Measurements from ENCODE around the gene COQ9.

Gene COQ9

GRCh38 chr16:57471852-57472664 is 24.8 kb downstream of the COQ9 start:
- DNase-seq (ENCODE audit: low spot score), result no peak

- DNase-seq (ENCODE audit: low spot score), result no peak
These were observed 25.4 kb downstream of the COQ9 start for GRCh38 chr16:57472665-57473060.

GRCh38 chr16:57473176-57473840 is 26.0 kb downstream of the COQ9 start:
- no peak for DNase-seq (ENCODE audit: low spot score)

- DNase-seq (ENCODE audit: low spot score), result no peak
These were observed 26.6 kb downstream of the COQ9 start for GRCh38 chr16:57473906-57474305.

GRCh38 chr16:57474671-57475661 is 27.7 kb downstream of the COQ9 start:
- no peak for DNase-seq (ENCODE audit: low spot score)

GRCh38 chr16:57475711-57476339 is 28.5 kb downstream of the COQ9 start:
- DNase-seq (ENCODE audit: low spot score), result peak; percentile 81

GRCh38 chr16:57476546-57477410 is 29.5 kb downstream of the COQ9 start:
- no peak for DNase-seq (ENCODE audit: low spot score)

- no peak for DNase-seq (ENCODE audit: low spot score)
These were observed 30.4 kb downstream of the COQ9 start for GRCh38 chr16:57477531-57478202.

- no peak for DNase-seq (ENCODE audit: low spot score)
These were observed 31.3 kb downstream of the COQ9 start for GRCh38 chr16:57478396-57479204.

- peak; percentile 82 for DNase-seq (ENCODE audit: low spot score)
These were observed 32.1 kb downstream of the COQ9 start for GRCh38 chr16:57479205-57479975.

- no peak for DNase-seq (ENCODE audit: low spot score)
These were observed 32.9 kb downstream of the COQ9 start for GRCh38 chr16:57479976-57480753.

GRCh38 chr16:57480754-57481230 is 33.5 kb downstream of the COQ9 start:
- DNase-seq (ENCODE audit: low spot score), result no peak

GRCh38 chr16:57481421-57481820 is 34.1 kb downstream of the COQ9 start:
- no peak for DNase-seq (ENCODE audit: low spot score)

GRCh38 chr16:57482845-57483545 is 35.7 kb downstream of the COQ9 start:
- peak; percentile 4 for DNase-seq (ENCODE audit: low spot score)

GRCh38 chr16:57483725-57484514 is 36.6 kb downstream of the COQ9 start:
- peak; percentile 89 for DNase-seq (ENCODE audit: low spot score)

- DNase-seq (ENCODE audit: low spot score), result no peak
These were observed 37.3 kb downstream of the COQ9 start for GRCh38 chr16:57484515-57485005.

Measured in SK-N-DZ (cell line).